Measurements from ENCODE around the gene ZNF761. TPM values are rescaled to one million over a fixed set of nuclear protein-coding genes. Genes with fewer than 3 reads are reported as not detected.

The ZNF761 gene
- total RNA-seq: 10 to 100 TPM in 6 of 7 donors, 1 to 10 TPM in 1; 8.3 to 14.2 (median 11.1) TPM
- 1 to 10 TPM; 5.9 to 7.6 (median 6.1) TPM for polyA plus RNA-seq
- long read RNA-seq, donor 1: 0 reads
- long read RNA-seq, donor 2: 0 reads

DNA sequence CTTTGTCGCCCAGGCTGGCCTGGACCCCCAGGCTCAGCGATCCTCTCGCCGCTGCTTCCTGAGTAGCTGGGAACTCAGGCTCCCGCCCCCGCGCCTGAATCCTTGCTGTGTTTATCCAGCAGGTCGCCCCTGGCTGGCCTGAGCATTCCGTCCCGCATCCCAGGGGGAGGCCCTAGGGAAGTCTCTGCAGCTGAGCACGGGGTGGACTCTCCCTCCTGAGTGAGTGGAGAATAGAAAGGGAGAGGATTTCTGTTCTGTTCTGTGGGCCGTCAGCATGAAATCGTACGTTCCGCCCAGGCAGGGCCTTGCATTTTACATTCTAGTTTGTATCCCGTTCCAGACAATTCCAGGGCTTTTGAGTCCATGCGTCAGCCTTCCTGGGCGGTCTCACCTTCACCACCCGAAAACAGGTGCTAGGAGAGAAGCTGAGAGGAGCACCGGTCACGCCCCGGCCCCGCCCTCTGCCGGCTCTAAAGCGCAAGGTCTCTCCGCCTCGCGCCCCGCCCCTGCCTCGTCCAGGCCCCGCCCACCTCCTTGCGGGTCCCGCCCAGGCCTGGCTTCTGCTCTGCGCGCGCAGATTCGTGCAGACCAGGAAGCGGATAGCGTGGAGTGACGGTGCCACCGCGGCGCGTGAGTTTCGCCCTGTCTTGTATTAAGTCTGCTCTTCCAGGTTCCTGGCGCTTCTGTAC, at the start of gene ZNF761:
TSS of gene ZNF761 (plus strand) at position 586 of the 689 bp plus-strand sequence. CDS start 15,285 bp downstream, outside the sequence.
- intact Hi-C loops (cut with DNase I; ENCODE audit: low total_unique reads): no loop called here
- peaks cover 0 to 24% (median 16%) of the 10 kb centered on the region in 6 donors for H3K4me1 ChIP-seq
- peaks cover 0 to 17% (median 2%) of the 10 kb centered on the region in 8 donors for H3K9me3 ChIP-seq
- H3K4me3 ChIP-seq: peak within 1 kb of the TSS; percentile 58 to 89 (median 70)
- TF ChIP-seq, protein P1, sequence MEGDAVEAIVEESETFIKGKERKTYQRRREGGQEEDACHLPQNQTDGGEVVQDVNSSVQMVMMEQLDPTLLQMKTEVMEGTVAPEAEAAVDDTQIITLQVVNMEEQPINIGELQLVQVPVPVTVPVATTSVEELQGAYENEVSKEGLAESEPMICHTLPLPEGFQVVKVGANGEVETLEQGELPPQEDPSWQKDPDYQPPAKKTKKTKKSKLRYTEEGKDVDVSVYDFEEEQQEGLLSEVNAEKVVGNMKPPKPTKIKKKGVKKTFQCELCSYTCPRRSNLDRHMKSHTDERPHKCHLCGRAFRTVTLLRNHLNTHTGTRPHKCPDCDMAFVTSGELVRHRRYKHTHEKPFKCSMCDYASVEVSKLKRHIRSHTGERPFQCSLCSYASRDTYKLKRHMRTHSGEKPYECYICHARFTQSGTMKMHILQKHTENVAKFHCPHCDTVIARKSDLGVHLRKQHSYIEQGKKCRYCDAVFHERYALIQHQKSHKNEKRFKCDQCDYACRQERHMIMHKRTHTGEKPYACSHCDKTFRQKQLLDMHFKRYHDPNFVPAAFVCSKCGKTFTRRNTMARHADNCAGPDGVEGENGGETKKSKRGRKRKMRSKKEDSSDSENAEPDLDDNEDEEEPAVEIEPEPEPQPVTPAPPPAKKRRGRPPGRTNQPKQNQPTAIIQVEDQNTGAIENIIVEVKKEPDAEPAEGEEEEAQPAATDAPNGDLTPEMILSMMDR (IDR thresholded peaks at IDR 0.05 in 8 of 11, conservative IDR thresholded peaks at IDR 0.05 in 3 of 11): peak; percentile 20 to 79 (median 56)
- no peak for TF ChIP-seq POLR2A (IDR thresholded peaks at IDR 0.05)
- peak; percentile 95 to 98 (median 97) for TF ChIP-seq POLR2AphosphoS5 (IDR thresholded peaks at IDR 0.05)
- no peaks in the 10 kb centered on the region for H3K27me3 ChIP-seq (replicated peaks in 1 of 7)
- peak; percentile 99 for DNase-seq
- H3K27ac ChIP-seq: peak within 1 kb of the TSS; percentile 5 to 84 (median 77)
- peaks cover 0 to 31% (median 11%) of the 10 kb centered on the region in 6 donors for H3K36me3 ChIP-seq
- WGBS, 5 donors: 1 to 4% (median 2%) methylated on average over 25 to 46 of the region's 46 CpGs

DNA sequence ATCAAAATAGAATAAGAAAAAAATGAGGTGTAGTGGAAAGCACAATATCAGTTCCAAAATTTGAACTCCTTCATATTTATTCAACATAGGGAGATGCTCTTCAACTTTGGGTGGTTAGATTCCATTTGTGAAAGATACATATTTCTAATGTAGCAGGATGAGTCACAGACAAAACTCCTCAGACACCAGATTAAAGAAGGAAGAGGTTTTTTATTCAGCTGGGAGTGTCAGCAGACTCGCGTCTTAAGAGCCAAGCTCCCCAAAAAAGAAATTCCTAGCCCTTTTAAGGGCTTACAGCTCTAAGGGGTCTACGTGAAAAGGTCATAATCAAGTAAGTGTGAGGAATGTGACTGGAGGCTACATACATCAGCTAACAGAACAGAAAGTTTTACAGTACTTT, 43.6 kb upstream of the ZNF761 start:
- no peaks in the 10 kb centered on the region for H3K4me1 ChIP-seq
- H3K36me3 ChIP-seq: peaks cover 0 to 39% (median 9%) of the 10 kb centered on the region in 6 donors
- intact Hi-C loops (cut with DNase I; ENCODE audit: low total_unique reads): no loop called here
- no peak overlapping the region for H3K27ac ChIP-seq
- H3K27me3 ChIP-seq (replicated peaks in 1 of 7): no peaks in the 10 kb centered on the region
- TF ChIP-seq POLR2AphosphoS5 (IDR thresholded peaks at IDR 0.05) (no peak), POLR2A (IDR thresholded peaks at IDR 0.05) (no peak)
- TF ChIP-seq, protein P1 (IDR thresholded peaks at IDR 0.05 in 8 of 11, conservative IDR thresholded peaks at IDR 0.05 in 3 of 11): no peak
- H3K4me3 ChIP-seq: no peak overlapping the region
- no peak for DNase-seq
- WGBS, 5 donors: 81 to 91% (median 87%) methylated on average over 3 of the region's 3 CpGs
- peaks cover 3 to 97% (median 81%) of the 10 kb centered on the region in 8 donors for H3K9me3 ChIP-seq

DNA sequence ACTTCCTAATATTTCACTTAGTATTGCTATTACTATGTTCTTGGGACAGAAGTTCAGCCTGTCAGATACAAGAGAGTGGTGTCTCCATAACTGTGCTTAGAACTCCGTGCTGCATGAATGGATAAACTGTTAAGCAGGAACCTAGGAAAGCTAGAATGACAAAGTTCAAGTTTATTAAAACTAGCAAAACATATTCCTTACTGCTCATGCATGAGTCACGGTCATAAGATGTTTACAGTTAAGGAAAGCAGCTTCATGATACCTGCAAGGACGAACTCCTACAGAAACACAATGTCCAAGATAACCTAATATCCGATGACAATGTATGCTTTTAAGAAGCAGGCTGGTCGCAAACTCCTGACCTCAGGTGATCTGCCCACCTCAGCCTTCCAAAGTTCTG, 42.9 kb upstream of the ZNF761 start:
- intact Hi-C loops (cut with DNase I; ENCODE audit: low total_unique reads): no loop called here
- no peak for DNase-seq
- Histone ChIP-seq H3K9me3 (peaks cover 1 to 89% (median 74%) of the 10 kb centered on the region in 8 donors), H3K4me1 (peaks cover 0 to under 1% (median 0%) of the 10 kb centered on the region in 6 donors), H3K27me3 (replicated peaks in 1 of 7) (no peaks in the 10 kb centered on the region), H3K36me3 (peaks cover 0 to 32% (median 9%) of the 10 kb centered on the region in 6 donors), H3K27ac (no peak overlapping the region), H3K4me3 (no peak overlapping the region)
- WGBS, 5 donors: 92 to 99% (median 96%) methylated on average over 5 of the region's 5 CpGs
- TF ChIP-seq POLR2A (IDR thresholded peaks at IDR 0.05) (no peak), POLR2AphosphoS5 (IDR thresholded peaks at IDR 0.05) (no peak)
- TF ChIP-seq, protein P1 (IDR thresholded peaks at IDR 0.05 in 8 of 11, conservative IDR thresholded peaks at IDR 0.05 in 3 of 11): no peak

GRCh38 chr19:53389571-53389970, 42.2 kb upstream of the ZNF761 start:
- DNase-seq: no peak
- intact Hi-C loops (cut with DNase I; ENCODE audit: low total_unique reads): no loop called here
- H3K4me3 ChIP-seq: no peak overlapping the region
- WGBS, 5 donors: 84 to 89% (median 86%) methylated on average over 8 of the region's 8 CpGs
- H3K27ac ChIP-seq: no peak overlapping the region
- peaks cover 0 to 28% (median 9%) of the 10 kb centered on the region in 6 donors for H3K36me3 ChIP-seq
- H3K4me1 ChIP-seq: peaks cover 0 to 7% (median 7%) of the 10 kb centered on the region in 6 donors
- no peak for TF ChIP-seq POLR2AphosphoS5 (IDR thresholded peaks at IDR 0.05)
- TF ChIP-seq POLR2A (IDR thresholded peaks at IDR 0.05): no peak
- TF ChIP-seq, protein P1 (IDR thresholded peaks at IDR 0.05 in 8 of 11, conservative IDR thresholded peaks at IDR 0.05 in 3 of 11): no peak
- H3K27me3 ChIP-seq (replicated peaks in 1 of 7): no peaks in the 10 kb centered on the region
- H3K9me3 ChIP-seq: peaks cover 0 to 83% (median 67%) of the 10 kb centered on the region in 8 donors

Data from spleen (tissue), 13 donors.